HepG2 (cell line): ENCODE results near the gene KLHL12. TPM values are rescaled to one million over a fixed set of nuclear protein-coding genes. Genes with fewer than 3 reads are reported as not detected.

Experiments used
- HES4 ChIP-seq: sonication (generic); formaldehyde crosslinking; IDR thresholded peaks from 2 replicates; pipeline ENCODE4 v1.9.0; 2021; ENCODE audit warnings: mild to moderate bottlenecking, missing genetic modification reagents, borderline replicate concordance
- IRF1 ChIP-seq: sonication (generic); formaldehyde crosslinking; IDR thresholded peaks from 2 replicates; pipeline ENCODE4 v1.4.0; 2020; ENCODE audit warnings: low read depth, mild to moderate bottlenecking, missing genetic modification reagents
- ISX ChIP-seq: sonication (generic); formaldehyde crosslinking; conservative IDR thresholded peaks from 2 replicates; pipeline ENCODE4 v1.5.0; 2020; ENCODE audit warnings: missing genetic modification reagents
- JDP2 ChIP-seq: sonication (generic); formaldehyde crosslinking; IDR thresholded peaks from 2 replicates; pipeline ENCODE4 v1.8.1; 2022; ENCODE audit warnings: missing genetic modification reagents, borderline replicate concordance
- KDM3A ChIP-seq: IDR thresholded peaks from 2 replicates; pipeline ENCODE4 v1.6.1; 2018; ENCODE audit warnings: low read depth, missing compliant biosample characterization
- NONO ChIP-seq, 2 experiments: fragments of 450-650 bp in 1 of 2; sonication (generic) in 1 of 2; formaldehyde crosslinking in 1 of 2; IDR thresholded peaks in 1 of 2; conservative IDR thresholded peaks in 1 of 2; 2 replicates each; pipeline versions ENCODE4 v1.6.1 to v1.8.0; 2017 to 2022; ENCODE audit warnings: mild to moderate bottlenecking in 1 of 2, missing genetic modification reagents in 1 of 2, moderate library complexity in 1 of 2
- RNF2 ChIP-seq: fragments of 450-650 bp; conservative IDR thresholded peaks from 2 replicates; pipeline ENCODE4 v1.6.1; 2016; ENCODE audit warnings: low read depth
- SCMH1 ChIP-seq: sonication (generic); formaldehyde crosslinking; IDR thresholded peaks from 2 replicates; pipeline ENCODE4 v1.9.0; 2021; ENCODE audit warnings: missing genetic modification reagents, mild to moderate bottlenecking, borderline replicate concordance
- TCF7 ChIP-seq: sonication (generic); IDR thresholded peaks from 2 replicates; pipeline ENCODE4 v1.6.1; 2016; ENCODE audit warnings: antibody characterized with exemption, low read depth
- TEAD3 ChIP-seq: optimal IDR thresholded peaks from 2 replicates; pipeline ENCODE3; 2016; ENCODE audit warnings: borderline replicate concordance
- TOE1 ChIP-seq: sonication (generic); formaldehyde crosslinking; IDR thresholded peaks from 2 replicates; pipeline ENCODE4 v1.4.0; 2020; ENCODE audit warnings: mild to moderate bottlenecking, missing genetic modification reagents
- ZFP90 ChIP-seq: sonication (generic); formaldehyde crosslinking; IDR thresholded peaks from 2 replicates; pipeline ENCODE4 v1.8.0; 2022; ENCODE audit warnings: missing genetic modification reagents, mild to moderate bottlenecking, inconsistent platforms, borderline replicate concordance
- ZIK1 ChIP-seq: sonication (generic); formaldehyde crosslinking; IDR thresholded peaks from 2 replicates; pipeline ENCODE4 v1.5.0; 2020; ENCODE audit warnings: mild to moderate bottlenecking, low read depth, missing genetic modification reagents, borderline replicate concordance
- ZNF501 ChIP-seq: sonication (generic); formaldehyde crosslinking; IDR thresholded peaks from 2 replicates; pipeline ENCODE4 v1.5.1; 2020; ENCODE audit warnings: mild to moderate bottlenecking, moderate library complexity, missing genetic modification reagents
- ZNF619 ChIP-seq: sonication (generic); formaldehyde crosslinking; IDR thresholded peaks from 2 replicates; pipeline ENCODE4 v1.4.0; 2020; ENCODE audit warnings: mild to moderate bottlenecking, missing genetic modification reagents
- ZNF672 ChIP-seq: sonication (generic); formaldehyde crosslinking; IDR thresholded peaks from 2 replicates; pipeline ENCODE4 v1.8.1; 2022; ENCODE audit warnings: missing genetic modification reagents
- ZNF792 ChIP-seq: IDR thresholded peaks from 2 replicates; pipeline ENCODE4 v1.6.1; 2016
- polyA plus RNA-seq, 8 experiments: library from polyadenylated mRNA; depleted of rRNA in 3 of 8; stranded (reverse) in 7 of 8; unstranded in 1 of 8; fragments of >200 nt; fragmentation: Illumina TruSeq in 4 of 8; extraction: Trizol in 4 of 8; gene quantifications; 2 replicates each; pipeline versions ENCODE4 v1.2.1 to v1.2.3, GENCODE V29; 2011 to 2016; ENCODE audit warnings: low read depth in 4 of 8, missing spikeins in 1 of 8, mixed read lengths in 1 of 8; ENCODE audit not compliant: insufficient read depth in 1 of 8
- total RNA-seq, 5 experiments: library from RNA; depleted of rRNA; stranded (reverse); fragments of >200 nt; fragmentation: Illumina TruSeq; extraction: Trizol; gene quantifications; 2 replicates each; pipeline ENCODE4 v1.2.3, GENCODE V29; 2016; ENCODE audit warnings: low read depth in 1 of 5
- TF ChIP-seq, protein P1 (sequence below): sonication (generic); formaldehyde crosslinking; conservative IDR thresholded peaks from 2 replicates; pipeline ENCODE4 v1.4.0; 2020; ENCODE audit warnings: missing genetic modification reagents
- TF ChIP-seq, protein P2 (sequence below): sonication (generic); formaldehyde crosslinking; IDR thresholded peaks from 2 replicates; pipeline ENCODE4 v1.9.0; 2021; ENCODE audit warnings: missing genetic modification reagents, borderline replicate concordance
- TF ChIP-seq, protein P3 (sequence below): sonication (generic); formaldehyde crosslinking; IDR thresholded peaks from 2 replicates; pipeline ENCODE4 v1.9.0; 2021; ENCODE audit warnings: missing genetic modification reagents, borderline replicate concordance
- TF ChIP-seq, protein P4 (sequence below): sonication (generic); formaldehyde crosslinking; IDR thresholded peaks from 2 replicates; pipeline ENCODE4 v1.5.1; 2020; ENCODE audit warnings: mild to moderate bottlenecking, moderate library complexity, missing genetic modification reagents

Gene KLHL12
- total and polyA plus RNA-seq, 2 of the 13 experiments (the other 11 are each of a cell fraction or from before 2014, with no cell fraction given), result 19.2 to 25.2 TPM

GRCh38 chr1:202860744-202861419 lies 66.2 kb downstream of the KLHL12 start (continued):
- TF ChIP-seq SCMH1 (CRISPR knock-in tag), result no peak
- TF ChIP-seq NONO (IDR thresholded peaks at IDR 0.05), result no peak
- TF ChIP-seq NONO (CRISPR knock-in tag; conservative IDR thresholded peaks at IDR 0.05), result no peak; the same call in 1 of the 2 replicates
- no peak for TF ChIP-seq ZNF672 (CRISPR knock-in tag)
- TF ChIP-seq ZNF619 (CRISPR knock-in tag), result no peak
- TF ChIP-seq, protein P1, sequence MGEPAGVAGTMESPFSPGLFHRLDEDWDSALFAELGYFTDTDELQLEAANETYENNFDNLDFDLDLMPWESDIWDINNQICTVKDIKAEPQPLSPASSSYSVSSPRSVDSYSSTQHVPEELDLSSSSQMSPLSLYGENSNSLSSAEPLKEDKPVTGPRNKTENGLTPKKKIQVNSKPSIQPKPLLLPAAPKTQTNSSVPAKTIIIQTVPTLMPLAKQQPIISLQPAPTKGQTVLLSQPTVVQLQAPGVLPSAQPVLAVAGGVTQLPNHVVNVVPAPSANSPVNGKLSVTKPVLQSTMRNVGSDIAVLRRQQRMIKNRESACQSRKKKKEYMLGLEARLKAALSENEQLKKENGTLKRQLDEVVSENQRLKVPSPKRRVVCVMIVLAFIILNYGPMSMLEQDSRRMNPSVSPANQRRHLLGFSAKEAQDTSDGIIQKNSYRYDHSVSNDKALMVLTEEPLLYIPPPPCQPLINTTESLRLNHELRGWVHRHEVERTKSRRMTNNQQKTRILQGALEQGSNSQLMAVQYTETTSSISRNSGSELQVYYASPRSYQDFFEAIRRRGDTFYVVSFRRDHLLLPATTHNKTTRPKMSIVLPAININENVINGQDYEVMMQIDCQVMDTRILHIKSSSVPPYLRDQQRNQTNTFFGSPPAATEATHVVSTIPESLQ (CRISPR knock-in tag), result no peak
- peak; percentile 48 for TF ChIP-seq TEAD3 (CRISPR knock-in tag)
- no peak for TF ChIP-seq TOE1
- TF ChIP-seq, protein P2, sequence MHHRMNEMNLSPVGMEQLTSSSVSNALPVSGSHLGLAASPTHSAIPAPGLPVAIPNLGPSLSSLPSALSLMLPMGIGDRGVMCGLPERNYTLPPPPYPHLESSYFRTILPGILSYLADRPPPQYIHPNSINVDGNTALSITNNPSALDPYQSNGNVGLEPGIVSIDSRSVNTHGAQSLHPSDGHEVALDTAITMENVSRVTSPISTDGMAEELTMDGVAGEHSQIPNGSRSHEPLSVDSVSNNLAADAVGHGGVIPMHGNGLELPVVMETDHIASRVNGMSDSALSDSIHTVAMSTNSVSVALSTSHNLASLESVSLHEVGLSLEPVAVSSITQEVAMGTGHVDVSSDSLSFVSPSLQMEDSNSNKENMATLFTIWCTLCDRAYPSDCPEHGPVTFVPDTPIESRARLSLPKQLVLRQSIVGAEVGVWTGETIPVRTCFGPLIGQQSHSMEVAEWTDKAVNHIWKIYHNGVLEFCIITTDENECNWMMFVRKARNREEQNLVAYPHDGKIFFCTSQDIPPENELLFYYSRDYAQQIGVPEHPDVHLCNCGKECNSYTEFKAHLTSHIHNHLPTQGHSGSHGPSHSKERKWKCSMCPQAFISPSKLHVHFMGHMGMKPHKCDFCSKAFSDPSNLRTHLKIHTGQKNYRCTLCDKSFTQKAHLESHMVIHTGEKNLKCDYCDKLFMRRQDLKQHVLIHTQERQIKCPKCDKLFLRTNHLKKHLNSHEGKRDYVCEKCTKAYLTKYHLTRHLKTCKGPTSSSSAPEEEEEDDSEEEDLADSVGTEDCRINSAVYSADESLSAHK (CRISPR knock-in tag), result no peak
- TF ChIP-seq ISX, result 0 out of 2 replicates have a peak, but pooled peaks have one; percentile 13
- no peak for TF ChIP-seq RNF2
- TF ChIP-seq IRF1 (CRISPR knock-in tag), result 0 out of 2 replicates have a peak, but pooled peaks have one; percentile 46
- no peak; the same call in 1 of the 2 replicates for TF ChIP-seq ZNF501
- no peak for TF ChIP-seq JDP2 (CRISPR knock-in tag)
- TF ChIP-seq HES4 (CRISPR knock-in tag), result no peak
- TF ChIP-seq, protein P3, sequence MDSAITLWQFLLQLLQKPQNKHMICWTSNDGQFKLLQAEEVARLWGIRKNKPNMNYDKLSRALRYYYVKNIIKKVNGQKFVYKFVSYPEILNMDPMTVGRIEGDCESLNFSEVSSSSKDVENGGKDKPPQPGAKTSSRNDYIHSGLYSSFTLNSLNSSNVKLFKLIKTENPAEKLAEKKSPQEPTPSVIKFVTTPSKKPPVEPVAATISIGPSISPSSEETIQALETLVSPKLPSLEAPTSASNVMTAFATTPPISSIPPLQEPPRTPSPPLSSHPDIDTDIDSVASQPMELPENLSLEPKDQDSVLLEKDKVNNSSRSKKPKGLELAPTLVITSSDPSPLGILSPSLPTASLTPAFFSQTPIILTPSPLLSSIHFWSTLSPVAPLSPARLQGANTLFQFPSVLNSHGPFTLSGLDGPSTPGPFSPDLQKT (CRISPR knock-in tag), result no peak
- no peak for TF ChIP-seq KDM3A (CRISPR knock-in tag)
- TF ChIP-seq ZIK1 (CRISPR knock-in tag), result no peak
- TF ChIP-seq, protein P4, sequence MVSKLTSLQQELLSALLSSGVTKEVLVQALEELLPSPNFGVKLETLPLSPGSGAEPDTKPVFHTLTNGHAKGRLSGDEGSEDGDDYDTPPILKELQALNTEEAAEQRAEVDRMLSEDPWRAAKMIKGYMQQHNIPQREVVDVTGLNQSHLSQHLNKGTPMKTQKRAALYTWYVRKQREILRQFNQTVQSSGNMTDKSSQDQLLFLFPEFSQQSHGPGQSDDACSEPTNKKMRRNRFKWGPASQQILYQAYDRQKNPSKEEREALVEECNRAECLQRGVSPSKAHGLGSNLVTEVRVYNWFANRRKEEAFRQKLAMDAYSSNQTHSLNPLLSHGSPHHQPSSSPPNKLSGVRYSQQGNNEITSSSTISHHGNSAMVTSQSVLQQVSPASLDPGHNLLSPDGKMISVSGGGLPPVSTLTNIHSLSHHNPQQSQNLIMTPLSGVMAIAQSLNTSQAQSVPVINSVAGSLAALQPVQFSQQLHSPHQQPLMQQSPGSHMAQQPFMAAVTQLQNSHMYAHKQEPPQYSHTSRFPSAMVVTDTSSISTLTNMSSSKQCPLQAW (CRISPR knock-in tag), result peak; percentile 30; the same call in 1 of the 2 replicates
- peak; percentile 45; the same call in 1 of the 2 replicates for TF ChIP-seq ZNF792 (CRISPR knock-in tag)
- no peak for TF ChIP-seq TCF7
- no peak for TF ChIP-seq ZFP90
